HG03558 (cell line): ENCODE results near the gene LTBP3.
"Not testable (repeated sequence)": the region's sequence is repeated elsewhere in the genome, so short reads cannot be mapped to it uniquely, and the experiment has no call there.

Experiments
- ATAC-seq: cut with Tn5 transposase; IDR thresholded peaks from one replicate; pipeline ENCODE4 v1.9.1; 2021; ENCODE audit warnings: moderate number of reproducible peaks; ENCODE audit not compliant: unreplicated experiment; ENCODE audit errors: extremely low read depth

The LTBP3 gene

GRCh38 chr11:65572356-65573051 is 14.3 kb upstream of the LTBP3 start, which contains the start of gene FAM89B:
TSS of gene FAM89B (plus strand) at chr11:65572538. CDS start at chr11:65572670, 132 bp downstream.
- no peak for ATAC-seq

DNA sequence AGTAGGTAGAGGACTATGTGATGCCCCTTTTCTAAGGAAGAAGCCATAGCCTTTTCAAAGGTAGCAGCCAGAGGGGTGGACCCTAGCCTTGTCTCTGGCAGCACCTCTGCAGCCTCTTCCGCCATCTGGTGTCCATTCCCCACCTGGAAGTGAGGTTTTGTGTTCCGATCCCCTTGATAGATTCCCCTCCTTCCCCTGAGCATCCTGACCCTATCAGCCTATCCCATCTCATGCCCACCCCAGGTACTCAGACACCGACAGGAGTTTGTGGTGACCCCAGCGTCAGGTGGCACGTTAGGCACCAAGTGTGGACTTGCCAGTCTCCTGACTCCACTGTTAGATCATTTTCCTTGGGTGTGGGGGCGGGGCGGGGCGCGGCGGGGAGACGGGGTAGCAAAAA is 13.8 kb upstream of the LTBP3 start:
- no peak for ATAC-seq

GRCh38 chr11:65571420-65571819 is 13.3 kb upstream of the LTBP3 start:
- ATAC-seq = no peak

DNA sequence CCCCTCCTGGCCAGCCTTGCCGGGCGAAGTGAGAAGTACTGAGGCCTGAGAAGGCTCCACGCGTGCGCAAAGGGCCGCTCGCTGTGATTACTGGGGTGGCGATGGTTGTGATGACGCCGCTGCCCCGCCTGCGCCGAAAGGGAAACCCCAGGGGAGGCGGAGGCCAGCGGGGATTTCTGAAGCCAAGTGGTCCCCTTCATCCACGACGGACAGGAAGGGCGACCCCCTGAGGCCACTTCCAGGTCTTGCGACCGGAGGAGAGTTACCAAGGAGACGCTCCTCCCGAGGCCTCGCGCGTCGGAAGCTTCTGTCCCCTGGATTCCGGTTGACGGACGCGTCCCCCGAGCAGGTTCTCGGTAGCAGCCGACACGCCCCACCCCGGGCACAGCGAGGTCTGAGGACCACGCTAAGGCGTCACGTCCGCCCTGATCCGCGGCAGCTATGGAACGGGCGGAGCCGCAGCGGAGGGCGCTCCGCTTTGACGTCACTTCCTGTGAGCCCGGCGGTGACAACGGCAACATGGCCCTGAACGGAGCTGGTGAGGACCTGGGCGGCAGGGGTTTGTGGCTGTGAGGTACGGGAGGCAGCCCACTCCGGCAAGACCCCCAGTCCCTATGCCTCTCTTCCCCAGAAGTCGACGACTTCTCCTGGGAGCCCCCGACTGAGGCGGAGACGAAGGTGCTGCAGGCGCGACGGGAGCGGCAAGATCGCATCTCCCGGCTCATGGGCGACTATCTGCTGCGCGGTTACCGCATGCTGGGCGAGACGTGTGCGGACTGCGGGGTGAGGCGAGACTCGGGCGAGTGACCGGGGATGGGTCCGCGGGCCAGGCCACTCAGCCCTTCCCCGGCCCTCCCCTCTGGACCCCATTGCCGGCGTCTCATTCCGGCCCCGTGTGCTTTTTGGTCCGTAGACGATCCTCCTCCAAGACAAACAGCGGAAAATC is 12.1 kb upstream of the LTBP3 start, which contains the start of gene ZNRD2:
ZNRD2 (plus strand) TSS at position 505 of the 946 bp plus-strand sequence; CDS start at position 520, 15 bp downstream.
- peak; percentile 40 for ATAC-seq

- no peak for ATAC-seq
Observed at GRCh38 chr11:65569164-65569972, 11.2 kb upstream of the LTBP3 start.

DNA sequence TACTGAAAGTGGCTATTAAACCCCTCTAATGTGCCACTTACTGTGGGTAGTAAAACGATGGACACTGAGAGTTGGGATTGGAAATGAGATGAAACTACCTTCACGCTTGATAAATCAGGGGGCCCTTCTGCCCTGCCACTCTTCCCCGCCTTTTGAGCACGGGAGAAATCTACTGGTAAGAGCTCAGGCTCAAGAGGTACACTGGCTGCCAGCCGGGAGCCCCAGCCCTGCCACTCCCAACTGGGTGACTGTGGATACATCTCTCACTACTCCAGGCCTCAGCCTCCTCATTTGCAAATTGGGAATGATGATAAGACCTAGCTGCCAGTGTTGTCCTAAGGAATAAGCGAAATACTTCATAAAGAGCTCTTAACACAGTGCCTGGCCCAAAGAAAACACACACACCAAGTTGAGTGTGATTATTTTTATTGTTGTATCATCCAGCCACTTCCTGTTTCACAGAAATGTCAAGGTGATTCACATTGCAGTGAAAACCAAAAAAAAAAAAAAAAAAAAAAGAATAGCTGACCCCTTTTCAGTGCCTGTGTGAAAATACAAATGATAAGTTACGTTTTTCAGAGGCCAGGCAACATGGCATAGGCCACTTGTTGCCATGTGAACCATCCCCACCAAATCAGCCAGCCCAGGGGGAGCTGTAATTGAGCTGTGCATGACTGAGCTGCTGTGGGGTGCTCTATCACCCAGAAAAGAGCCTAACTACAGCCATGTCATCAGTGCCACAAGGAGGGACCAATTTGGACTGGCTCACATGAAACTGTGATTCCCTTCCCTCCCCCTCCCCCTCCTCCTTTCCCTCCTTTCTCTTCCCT is 7.7 kb upstream of the LTBP3 start:
- no peak for ATAC-seq

- ATAC-seq = not testable (repeated sequence)
Observed at GRCh38 chr11:65564879-65565559, 6.9 kb upstream of the LTBP3 start.

- ATAC-seq = no peak
Observed at GRCh38 chr11:65563601-65564000, 5.4 kb upstream of the LTBP3 start.

- no peak for ATAC-seq
Observed at GRCh38 chr11:65562788-65563187, 4.6 kb upstream of the LTBP3 start.

DNA sequence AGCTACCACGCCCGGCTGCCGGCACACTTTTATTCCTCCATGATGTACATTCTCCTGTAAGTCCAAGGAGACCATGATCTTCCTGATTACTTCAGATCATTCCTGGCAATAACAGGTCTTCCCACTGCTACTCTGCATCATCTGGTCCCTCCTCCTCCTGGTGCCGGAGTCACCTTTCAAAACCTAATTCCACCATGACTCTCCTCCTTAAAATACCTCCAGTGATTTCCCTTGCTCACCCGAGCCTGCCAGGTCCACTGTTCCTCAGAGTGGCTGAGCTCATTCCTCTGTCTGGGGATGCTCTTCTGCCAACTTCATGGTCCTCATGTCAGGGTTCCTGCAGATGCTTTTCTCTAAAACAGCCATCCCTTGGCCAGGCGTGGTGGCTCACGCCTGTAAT is 3.9 kb upstream of the LTBP3 start:
- no peak for ATAC-seq

GRCh38 chr11:65560555-65561418 is 2.6 kb upstream of the LTBP3 start:
- ATAC-seq = no peak

- no peak for ATAC-seq
Observed at GRCh38 chr11:65559951-65560537, 1.9 kb upstream of the LTBP3 start.

DNA sequence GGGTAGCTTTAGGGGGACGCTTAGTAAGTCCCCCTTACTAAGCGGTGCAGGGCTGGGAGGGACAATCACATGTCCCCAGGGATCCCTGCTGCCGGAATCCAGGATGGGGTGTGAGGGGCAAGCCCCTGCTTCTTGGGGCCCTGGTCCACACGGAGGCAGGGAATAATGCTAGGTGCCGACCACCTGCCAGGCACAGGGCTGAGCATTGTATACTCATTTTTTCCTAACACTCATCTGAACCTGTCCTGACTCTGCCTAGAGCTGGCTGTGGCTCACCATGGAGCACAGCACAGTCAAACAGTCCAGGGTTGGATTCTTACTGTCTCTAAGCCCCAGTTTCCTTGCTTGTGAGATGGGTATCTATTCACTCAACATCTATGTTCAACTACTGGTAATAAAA is 1.4 kb upstream of the LTBP3 start:
- ATAC-seq = no peak

- ATAC-seq = no peak
Observed at GRCh38 chr11:65558930-65559509, 861 bp upstream of the LTBP3 start.

GRCh38 chr11:65557280-65558001 is 718 bp downstream of the LTBP3 start:
- no peak for ATAC-seq

DNA sequence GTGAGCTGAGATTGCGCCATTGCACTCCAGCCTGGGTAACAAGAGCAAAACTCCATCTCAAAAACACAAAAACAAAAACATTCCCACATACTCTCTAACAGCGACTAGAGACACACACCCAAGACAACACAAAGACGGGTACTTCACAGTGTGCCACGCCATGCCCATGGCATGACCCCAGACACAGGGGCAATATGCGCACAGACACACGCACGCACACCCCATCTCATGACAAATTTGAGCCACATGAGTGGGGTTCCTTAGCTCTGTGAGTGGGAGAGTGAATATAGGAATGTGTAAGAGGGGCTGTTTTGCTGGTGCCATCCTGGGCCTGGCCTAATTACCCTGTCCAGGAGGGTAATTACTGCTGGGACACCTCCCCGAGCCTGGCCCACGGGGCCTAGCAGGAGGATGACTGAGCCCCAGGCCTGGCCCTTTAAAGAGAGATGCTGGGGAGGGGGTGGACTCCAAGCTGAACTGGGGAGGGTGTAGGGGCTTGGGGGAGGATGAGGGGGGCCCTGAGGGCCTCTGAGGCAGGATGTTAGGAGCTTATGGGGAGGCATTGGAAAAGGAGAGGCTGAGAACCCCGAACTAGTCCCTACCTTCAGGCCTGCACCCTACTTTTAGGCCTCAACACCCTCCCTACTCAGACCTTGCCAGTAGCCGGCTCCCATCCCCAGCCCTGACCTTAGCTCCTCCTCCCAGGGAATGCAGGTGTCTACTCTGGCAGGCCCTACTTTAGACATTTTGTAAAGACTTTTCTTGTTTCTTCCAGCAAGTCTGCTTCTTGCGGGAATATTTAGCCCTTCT is 1.5 kb downstream of the LTBP3 start:
- no peak for ATAC-seq
